Fibroblast of villous mesenchyme (primary cell): ENCODE results near the gene RAI14. TPM values are rescaled to one million over a fixed set of nuclear protein-coding genes. Genes with fewer than 3 reads are reported as not detected.

ENCODE experiments used
- DNase-seq: peaks from one replicate; pipeline ENCODE4 v3.0.0-alpha.2; 2010; ENCODE audit warnings: low read depth
- H3K4me3 ChIP-seq: 2 replicates; pipeline ENCODE4 v1.5.1; 2011; ENCODE audit warnings: low read depth, mild to moderate bottlenecking, low read length
- total RNA-seq: library from RNA; depleted of rRNA; stranded (reverse); fragments of >200 nt; gene quantifications from 2 replicates; pipeline ENCODE4 v1.2.3, GENCODE V29; 2012
- TF ChIP-seq, protein P1 (sequence below): IDR thresholded peaks from 2 replicates; pipeline ENCODE4 v1.5.1; 2012; ENCODE audit warnings: low read depth, mild to moderate bottlenecking, low read length; ENCODE audit not compliant: insufficient read depth

RAI14 gene
- total RNA-seq, 1 donor: 291 TPM

DNA sequence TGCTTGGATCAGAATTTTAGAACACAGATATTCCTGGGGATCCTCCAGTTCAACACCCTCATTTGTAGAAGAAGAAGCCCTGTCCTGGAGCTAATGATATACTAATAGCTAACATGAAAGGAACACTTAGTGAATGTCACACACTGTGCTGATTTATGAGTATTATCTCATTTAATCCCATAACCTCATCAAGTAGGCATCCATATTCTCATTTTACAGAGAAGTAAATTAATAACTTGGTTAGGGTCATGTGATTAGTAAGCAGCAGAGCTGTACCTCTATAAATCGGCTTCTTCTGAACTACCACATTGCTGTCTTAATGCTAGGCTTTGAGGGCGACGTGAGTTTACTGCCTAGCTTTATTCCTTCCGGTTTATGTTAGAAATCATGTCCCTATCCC, 188.9 kb downstream of the RAI14 start:
- no peak for DNase-seq
- no peak overlapping the region for H3K4me3 ChIP-seq
- TF ChIP-seq, protein P1, sequence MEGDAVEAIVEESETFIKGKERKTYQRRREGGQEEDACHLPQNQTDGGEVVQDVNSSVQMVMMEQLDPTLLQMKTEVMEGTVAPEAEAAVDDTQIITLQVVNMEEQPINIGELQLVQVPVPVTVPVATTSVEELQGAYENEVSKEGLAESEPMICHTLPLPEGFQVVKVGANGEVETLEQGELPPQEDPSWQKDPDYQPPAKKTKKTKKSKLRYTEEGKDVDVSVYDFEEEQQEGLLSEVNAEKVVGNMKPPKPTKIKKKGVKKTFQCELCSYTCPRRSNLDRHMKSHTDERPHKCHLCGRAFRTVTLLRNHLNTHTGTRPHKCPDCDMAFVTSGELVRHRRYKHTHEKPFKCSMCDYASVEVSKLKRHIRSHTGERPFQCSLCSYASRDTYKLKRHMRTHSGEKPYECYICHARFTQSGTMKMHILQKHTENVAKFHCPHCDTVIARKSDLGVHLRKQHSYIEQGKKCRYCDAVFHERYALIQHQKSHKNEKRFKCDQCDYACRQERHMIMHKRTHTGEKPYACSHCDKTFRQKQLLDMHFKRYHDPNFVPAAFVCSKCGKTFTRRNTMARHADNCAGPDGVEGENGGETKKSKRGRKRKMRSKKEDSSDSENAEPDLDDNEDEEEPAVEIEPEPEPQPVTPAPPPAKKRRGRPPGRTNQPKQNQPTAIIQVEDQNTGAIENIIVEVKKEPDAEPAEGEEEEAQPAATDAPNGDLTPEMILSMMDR: no peak

DNA sequence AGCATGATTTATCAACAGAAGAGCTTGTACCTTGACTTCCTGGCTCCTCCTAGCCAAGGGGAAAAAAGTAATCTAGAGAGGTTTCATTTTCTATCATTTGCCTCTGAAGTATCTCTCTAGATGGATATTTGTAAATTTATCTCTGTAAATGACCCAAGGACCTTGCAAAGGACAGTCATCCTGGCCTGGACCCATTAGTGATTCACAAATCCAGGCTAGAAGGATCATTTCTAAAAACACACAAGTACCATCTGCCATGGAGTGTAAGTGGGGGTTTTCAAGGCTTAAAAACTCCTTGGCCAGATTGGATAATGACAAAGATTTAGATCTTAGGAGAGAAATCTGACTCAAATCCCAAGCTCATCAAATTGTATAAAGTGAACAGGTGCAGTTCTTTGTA, 190.9 kb downstream of the RAI14 start:
- no peak for DNase-seq
- TF ChIP-seq, protein P1: no peak
- no peak overlapping the region for H3K4me3 ChIP-seq

DNA sequence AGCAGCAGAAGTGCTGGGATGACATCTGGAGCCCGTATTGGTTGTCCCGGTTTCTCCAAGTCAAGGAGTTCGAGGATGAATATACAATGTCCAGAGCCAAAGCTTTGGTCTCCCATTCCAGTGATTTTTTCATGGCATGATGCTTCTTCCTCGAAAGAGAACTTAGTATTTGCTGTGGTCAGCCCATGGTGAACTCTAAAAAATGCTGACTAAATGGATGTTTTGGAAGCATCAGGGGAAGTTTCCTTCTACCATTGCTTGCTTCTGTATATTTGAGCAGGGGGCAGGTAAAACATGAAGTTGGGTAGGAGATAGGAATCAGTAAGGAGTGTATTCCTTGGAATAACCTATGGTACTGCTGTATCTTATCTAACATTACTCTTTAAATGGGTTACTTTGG, 191.4 kb downstream of the RAI14 start:
- DNase-seq: no peak
- TF ChIP-seq, protein P1: no peak
- no peak overlapping the region for H3K4me3 ChIP-seq

DNA sequence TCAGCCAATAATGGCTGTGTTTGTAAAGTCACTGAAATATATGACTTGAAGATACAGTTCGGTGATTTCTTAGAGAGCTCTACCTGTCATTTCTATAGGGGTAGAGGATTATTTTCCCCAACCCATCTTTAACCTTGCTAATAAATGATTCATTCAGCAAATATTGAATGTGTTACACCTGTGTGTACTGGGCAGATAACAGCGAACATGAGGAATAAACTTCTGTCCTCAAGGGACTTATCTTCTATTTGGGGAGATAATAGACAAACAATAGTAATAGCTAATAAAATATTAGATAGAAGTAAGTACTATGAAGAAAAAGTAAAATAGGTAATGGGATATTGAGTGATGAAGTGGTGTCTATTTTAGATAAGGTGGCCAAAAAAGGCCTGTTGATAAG, 192.1 kb downstream of the RAI14 start:
- no peak overlapping the region for H3K4me3 ChIP-seq
- TF ChIP-seq, protein P1: no peak
- DNase-seq: no peak

DNA sequence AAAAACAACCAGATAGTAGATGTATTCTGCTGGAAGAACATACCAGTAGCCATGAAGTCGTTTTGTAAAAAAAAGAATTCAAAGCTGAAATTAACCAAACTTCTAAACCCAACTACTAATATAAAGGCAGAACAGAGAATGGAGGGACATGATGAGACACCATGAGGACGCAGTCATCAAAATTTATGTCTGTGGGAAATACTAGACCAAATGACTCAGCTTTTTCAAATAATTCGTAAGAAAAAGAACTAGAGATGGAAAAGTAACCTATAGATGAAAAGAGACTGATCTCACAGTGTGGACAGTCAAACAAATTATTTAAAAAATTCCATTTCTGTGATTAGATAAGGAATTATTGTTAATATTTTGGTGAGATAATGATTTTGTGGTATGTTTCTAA, 193.1 kb downstream of the RAI14 start:
- DNase-seq: no peak
- TF ChIP-seq, protein P1: no peak
- no peak overlapping the region for H3K4me3 ChIP-seq

DNA sequence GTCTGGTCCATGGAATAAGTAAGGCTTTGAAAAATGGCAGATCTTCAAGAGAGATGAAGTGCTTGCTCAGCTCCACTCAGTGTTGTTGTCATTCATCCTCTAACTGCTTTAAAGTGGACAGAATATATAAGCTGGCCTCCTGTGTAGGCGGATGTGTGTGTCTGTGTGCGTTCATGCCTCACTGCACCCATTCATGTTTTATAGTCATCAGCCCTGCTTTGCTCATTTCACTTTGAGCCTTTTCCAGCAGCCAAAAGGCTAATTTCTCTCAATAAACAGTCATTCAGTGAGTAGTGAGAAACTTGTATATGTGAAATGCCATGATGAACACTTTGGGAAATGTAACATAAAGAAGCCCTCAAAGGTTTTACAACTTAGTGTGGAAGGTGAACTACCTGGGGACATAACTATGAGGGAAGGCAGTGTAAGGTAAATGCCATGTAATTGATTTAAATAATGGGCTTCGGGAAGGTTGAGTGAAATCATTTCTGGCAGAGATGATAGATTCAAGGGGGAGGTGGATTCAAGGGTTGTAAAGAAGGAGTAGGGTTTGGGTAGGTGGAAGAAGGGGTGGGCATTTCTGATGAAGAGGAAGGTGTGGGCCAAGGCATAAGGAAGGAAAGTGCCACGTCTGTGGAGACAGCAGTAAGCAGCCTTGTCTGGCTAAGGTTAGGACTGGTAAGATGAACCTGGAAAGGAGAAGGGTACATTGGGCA, 198.5 kb downstream of the RAI14 start:
- TF ChIP-seq, protein P1: no peak
- no peak for DNase-seq
- no peak overlapping the region for H3K4me3 ChIP-seq

DNA sequence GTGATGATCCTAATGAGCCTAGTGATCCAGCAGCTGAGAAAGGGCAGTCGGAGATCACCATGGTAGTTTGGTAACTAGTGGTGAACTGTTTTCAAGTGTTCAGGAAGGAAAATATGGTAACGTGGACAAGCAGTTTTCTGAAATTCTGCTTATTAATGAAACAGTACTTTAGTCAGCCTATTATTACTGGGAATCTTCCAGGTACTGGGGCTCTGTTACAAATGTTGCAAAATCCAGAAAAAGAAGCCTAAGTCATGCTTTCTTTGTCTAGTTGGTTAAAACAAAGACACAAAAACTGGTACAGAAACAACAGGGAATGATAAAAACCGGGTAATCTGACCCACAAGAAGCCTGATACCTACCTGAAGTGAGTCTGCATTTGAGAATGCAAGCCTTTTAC, 201.0 kb downstream of the RAI14 start:
- DNase-seq: no peak
- TF ChIP-seq, protein P1: no peak

More for the DNA sequence above, 201.0 kb downstream of the RAI14 start:
- no peak overlapping the region for H3K4me3 ChIP-seq
